Activated naive CD8-positive, alpha-beta T cell treated with anti-CD3 and anti-CD28 coated beads, Interleukin-2, amount 10 ng/mL, durations not matched to agents 7 days and 5 days (primary cell): ENCODE results near the gene RRP12. TPM values are rescaled to one million over a fixed set of nuclear protein-coding genes. Genes with fewer than 3 reads are reported as not detected.
"Not testable (repeated sequence)": the region's sequence is repeated elsewhere in the genome, so short reads cannot be mapped to it uniquely, and the experiment has no call there.

Source experiments
- ATAC-seq: fragments of 150-1000 bp; cut with Tn5 transposase; one replicate; pipeline ENCODE4 v1.10.0; 2021; ENCODE audit warnings: low read depth, moderate library complexity
- POLR2A ChIA-PET: fragments of 350-600 bp; sonication (Branson Sonifier 250); formaldehyde crosslinking; loops from one replicate; lab custom pipeline; 2021; ENCODE audit warnings: antibody characterized with exemption; lab: Charles Lee
- DNase-seq: peaks from one replicate; pipeline ENCODE4 v3.0.0; 2021
- H3K27ac Mint-ChIP-seq: one replicate; pipeline ENCODE4 v1.8.0; 2022; ENCODE audit warnings: mild to moderate bottlenecking, mixed read lengths
- H3K27me3 Mint-ChIP-seq: one replicate; pipeline ENCODE4 v1.8.0; 2022; ENCODE audit warnings: mild to moderate bottlenecking, moderate library complexity, mixed read lengths
- H3K36me3 Mint-ChIP-seq: one replicate; pipeline ENCODE4 v1.8.0; 2021; ENCODE audit warnings: mild to moderate bottlenecking, mixed read lengths
- H3K4me1 Mint-ChIP-seq: one replicate; pipeline ENCODE4 v1.8.0; 2021; ENCODE audit warnings: mixed read lengths
- H3K4me3 Mint-ChIP-seq: one replicate; pipeline ENCODE4 v1.8.0; 2022; ENCODE audit warnings: mild to moderate bottlenecking, moderate library complexity, mixed read lengths
- H3K9me3 Mint-ChIP-seq: one replicate; pipeline ENCODE4 v1.8.0; 2021; ENCODE audit warnings: mixed read lengths
- total RNA-seq, 2 experiments: library from RNA; stranded (reverse); gene quantifications; one replicate each; pipeline ENCODE4 v1.2.3, GENCODE V29; 2021

The RRP12 gene
- total RNA-seq, 2 experiments from 2014 or later: 20.5 to 23.8 TPM

DNA sequence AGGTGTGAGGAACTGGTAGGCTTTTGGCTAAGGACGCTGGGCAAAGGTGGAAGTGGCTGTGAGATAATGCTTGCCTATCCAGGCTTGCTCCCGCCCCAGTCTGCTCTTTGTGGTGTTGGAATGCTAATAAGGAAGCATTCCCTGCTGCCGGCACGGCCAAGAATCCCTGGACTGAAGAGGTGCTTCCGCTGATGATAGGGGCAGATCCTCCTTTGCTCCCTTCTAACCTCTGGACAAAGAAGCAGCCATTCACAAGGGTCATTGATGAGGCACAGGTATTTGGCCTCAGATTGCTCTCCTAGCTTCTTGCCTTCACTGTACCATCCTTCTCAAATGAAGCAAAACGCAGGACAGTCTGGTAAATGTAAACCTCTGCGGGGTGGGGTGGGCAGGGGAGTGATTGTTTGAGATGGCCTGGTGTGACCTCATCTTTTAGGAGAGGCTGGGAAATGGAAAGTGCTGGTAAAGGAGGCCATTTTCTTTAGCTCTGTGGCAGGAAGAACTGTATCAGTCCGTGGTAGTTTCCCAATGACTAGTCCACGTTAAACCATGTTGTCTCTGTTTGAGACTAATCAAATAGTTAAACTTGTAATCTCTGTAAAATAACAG is 26.5 kb upstream of the RRP12 start:
- Mint-ChIP-seq H3K4me3 (peak overlapping the region; percentile 92), H3K9me3 (no peaks in the 10 kb centered on the region), H3K27ac (peak overlapping the region; percentile 96), H3K4me1 (peaks cover 27% of the 10 kb centered on the region), H3K36me3 (peaks cover 31% of the 10 kb centered on the region), H3K27me3 (no peaks in the 10 kb centered on the region)
- POLR2A ChIA-PET: interaction anchor here (0.7 to 2.5 kb wide), 7 partner anchors 9 to 27 kb away, joined by 3 to 18 read pairs (median 5); partner anchors contain the start of gene RRP12
- DNase-seq: no peak
- no peak for ATAC-seq

DNA sequence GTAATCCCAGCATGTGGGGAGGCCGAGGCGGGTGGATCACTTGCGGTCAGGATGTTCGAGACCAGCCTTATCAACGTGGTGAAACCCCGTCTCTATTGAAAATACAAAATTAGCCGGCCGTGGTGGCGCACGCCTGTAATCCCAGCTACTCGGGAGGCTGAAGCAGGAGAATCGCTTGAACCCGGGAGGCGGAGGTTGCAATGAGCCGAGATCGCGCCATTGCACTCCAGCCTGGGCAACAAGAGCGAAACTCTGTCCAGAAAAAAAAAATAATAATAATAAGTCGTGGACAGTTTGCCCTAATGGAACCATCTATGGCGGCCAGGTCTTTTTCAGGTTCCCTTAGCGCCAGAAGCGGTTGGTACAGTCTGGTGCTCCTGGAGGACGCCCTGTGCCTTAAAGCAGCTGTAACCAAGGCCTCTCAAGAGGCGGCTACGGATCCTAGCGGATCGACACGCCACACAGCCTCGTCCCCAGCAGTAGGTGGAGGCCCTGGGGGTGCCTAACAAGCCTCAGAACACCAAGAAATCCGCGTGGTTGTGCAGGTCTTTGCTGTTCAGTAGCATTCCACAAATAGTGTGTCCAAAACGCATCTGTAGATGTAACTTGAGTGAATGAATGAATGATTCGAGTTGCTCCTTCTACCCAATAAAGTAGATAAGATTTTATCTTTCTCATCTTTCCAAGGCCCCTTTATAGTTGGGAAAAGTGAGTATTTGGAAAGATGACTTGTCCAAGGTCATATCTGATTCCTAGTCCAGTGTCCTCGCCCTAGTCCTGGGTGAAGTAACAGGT is 25.8 kb upstream of the RRP12 start:
- Mint-ChIP-seq H3K9me3 (no peaks in the 10 kb centered on the region), H3K27me3 (no peaks in the 10 kb centered on the region), H3K4me1 (peaks cover 27% of the 10 kb centered on the region), H3K27ac (peak overlapping the region; percentile 96), H3K36me3 (peaks cover 29% of the 10 kb centered on the region), H3K4me3 (peak overlapping the region; percentile 92)
- no peak for DNase-seq
- no peak for ATAC-seq
- POLR2A ChIA-PET: interaction anchor here (0.7 to 2.5 kb wide), 6 partner anchors 11 to 26 kb away, joined by 3 to 18 read pairs (median 4); partner anchors contain the start of gene RRP12

DNA sequence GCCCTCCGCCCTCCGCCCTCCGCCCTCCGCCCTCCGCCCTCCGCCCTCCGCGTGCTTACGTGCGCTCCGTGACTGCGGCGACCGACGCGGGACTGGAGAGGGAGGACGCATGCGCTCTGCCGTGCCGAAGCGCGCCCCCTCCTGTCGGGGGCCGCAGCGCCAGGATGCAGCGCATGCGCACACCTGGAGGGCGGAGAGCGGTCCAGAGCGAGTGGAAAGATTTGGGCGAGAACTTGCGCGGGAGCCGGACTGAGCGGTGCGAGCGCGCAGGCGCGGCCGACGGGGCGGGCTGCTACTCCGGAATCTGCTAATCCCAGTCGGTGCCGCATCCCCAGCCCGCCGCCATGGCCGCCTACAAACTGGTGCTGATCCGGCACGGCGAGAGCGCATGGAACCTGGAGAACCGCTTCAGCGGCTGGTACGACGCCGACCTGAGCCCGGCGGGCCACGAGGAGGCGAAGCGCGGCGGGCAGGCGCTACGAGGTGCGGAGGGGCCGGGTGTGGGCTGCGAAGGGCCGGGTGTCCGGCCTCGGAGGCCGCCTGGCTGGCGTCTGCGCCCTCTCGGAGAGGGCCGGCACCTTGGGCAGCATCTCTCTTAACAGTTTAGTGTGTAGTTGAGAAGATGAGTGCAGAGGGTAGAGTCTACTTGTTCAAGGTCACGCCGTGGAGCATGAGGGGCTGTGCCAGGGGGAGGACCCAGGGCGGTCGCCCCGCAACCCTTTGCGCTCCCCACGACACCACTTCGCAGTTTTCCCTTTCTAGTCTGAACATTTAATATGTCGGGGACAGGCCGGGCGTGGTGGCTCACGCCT is 25.0 kb upstream of the RRP12 start, which contains the start of gene PGAM1:
PGAM1 (plus strand) TSS at position 228 of the 812 bp plus-strand sequence; CDS start at position 345, 117 bp downstream.
- Mint-ChIP-seq H3K9me3 (no peaks in the 10 kb centered on the region), H3K4me3 (peak within 1 kb of the TSS; percentile 92), H3K27me3 (no peaks in the 10 kb centered on the region), H3K36me3 (peaks cover 28% of the 10 kb centered on the region), H3K4me1 (peaks cover 28% of the 10 kb centered on the region), H3K27ac (peak within 1 kb of the TSS; percentile 96)
- peak; percentile 89 for ATAC-seq
- POLR2A ChIA-PET: interaction anchor here (2.5 to 4.8 kb wide), 2 partner anchors 12 kb away, joined by 18 to 26 read pairs; no protein-coding TSS in a partner anchor
- peak; percentile 98 for DNase-seq

DNA sequence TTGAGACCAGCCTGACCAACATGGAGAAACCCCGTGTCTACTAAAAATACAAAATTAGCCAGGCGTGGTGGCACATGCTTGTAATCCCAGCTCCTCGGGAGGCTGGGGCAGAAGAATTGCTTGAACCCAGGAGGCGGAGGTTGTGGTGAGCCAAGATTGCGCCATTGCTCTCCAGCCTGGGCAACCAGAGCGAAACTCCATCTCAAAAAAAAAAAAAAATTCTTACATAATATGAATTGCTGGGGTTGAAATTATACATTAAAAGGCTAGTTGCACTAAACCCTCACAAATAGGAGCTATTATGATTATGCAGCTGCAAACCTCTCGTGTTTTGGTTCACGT is 22.6 kb upstream of the RRP12 start:
- not testable (repeated sequence) for H3K27ac Mint-ChIP-seq, ATAC-seq, H3K27me3 Mint-ChIP-seq, H3K9me3 Mint-ChIP-seq, H3K4me3 Mint-ChIP-seq, DNase-seq
- peaks cover 29% of the 10 kb centered on the region for H3K4me1 Mint-ChIP-seq
- H3K36me3 Mint-ChIP-seq: peaks cover 15% of the 10 kb centered on the region
- POLR2A ChIA-PET: interaction anchor here (1.2 to 4.8 kb wide), 3 partner anchors 10 to 15 kb away, joined by 3 to 26 read pairs (median 4); no protein-coding TSS in a partner anchor

DNA sequence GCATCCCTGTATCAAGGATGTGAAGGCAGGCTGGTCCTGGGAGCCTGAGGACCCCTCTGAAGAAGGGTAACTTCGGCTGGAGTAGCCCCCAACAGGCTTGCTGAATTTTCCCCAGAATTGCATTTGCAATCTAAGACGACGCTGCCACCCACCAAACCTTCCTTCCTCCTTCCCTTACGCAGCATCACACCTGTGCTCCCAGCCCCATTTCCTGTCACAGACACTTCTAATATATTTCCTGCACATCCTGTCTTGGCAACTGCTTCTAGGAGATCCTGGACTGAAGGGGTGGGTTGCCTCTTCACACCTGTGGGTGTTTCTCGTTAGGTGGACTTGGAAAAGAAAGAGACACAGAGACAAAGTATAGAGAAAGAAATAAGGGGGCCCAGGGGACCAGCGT is 15.4 kb upstream of the RRP12 start:
- POLR2A ChIA-PET: interaction anchor here (1.0 kb wide), 1 partner anchor 11 kb away, joined by 6 read pairs; no protein-coding TSS in a partner anchor
- H3K4me3 Mint-ChIP-seq: peak overlapping the region; percentile 68
- peaks cover 53% of the 10 kb centered on the region for H3K4me1 Mint-ChIP-seq
- ATAC-seq: no peak
- peak overlapping the region; percentile 90 for H3K27ac Mint-ChIP-seq
- H3K9me3 Mint-ChIP-seq: no peaks in the 10 kb centered on the region
- no peaks in the 10 kb centered on the region for H3K27me3 Mint-ChIP-seq
- no peaks in the 10 kb centered on the region for H3K36me3 Mint-ChIP-seq
- no peak for DNase-seq

DNA sequence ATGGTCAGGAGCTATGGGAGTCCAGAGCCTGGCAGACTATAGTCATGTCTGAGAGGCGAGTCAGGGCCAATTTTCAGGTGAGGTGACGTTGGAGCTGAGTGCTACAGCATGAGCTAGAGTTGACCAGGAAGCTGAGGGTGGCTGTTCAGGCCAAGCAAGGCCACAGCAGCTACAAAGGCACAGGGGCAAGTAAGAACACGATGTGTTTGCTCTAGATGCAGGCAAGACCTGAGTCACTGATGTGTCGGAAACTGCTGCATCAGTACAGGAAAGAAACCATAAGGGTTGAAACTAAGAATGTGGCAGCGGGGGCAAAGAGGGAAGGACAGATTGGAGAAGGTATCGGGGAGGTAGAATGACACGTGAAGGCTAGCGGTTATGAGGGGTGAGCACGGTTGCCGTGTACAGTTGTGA is 11.8 kb upstream of the RRP12 start:
- ATAC-seq: no peak
- peaks cover 43% of the 10 kb centered on the region for H3K4me1 Mint-ChIP-seq

DNA sequence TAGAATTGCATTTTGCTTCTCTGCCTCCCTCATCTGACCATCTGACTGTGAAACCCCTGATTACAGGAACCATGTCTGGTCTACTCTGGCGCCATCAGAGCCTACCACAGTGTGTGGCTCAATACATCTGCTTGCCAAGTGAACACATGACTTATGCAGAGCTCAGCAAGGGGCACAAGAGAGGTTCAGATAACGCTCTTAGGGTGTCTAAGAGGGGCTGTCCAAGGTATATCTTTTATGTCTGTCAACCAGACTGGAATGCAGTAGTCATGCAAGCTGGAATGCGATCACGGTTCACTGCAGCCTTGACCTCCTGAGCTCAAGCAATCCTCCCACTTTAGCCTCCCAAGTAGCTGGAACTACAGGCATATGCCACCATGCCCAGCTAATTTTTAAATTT is 10.3 kb upstream of the RRP12 start:
- H3K36me3 Mint-ChIP-seq: no peaks in the 10 kb centered on the region
- ATAC-seq (no peak), DNase-seq (no peak)
- POLR2A ChIA-PET: interaction anchor here (1.0 to 1.3 kb wide), 2 partner anchors 10 to 16 kb away, joined by 4 to 5 read pairs; partner anchors contain the start of gene RRP12
- peaks cover 40% of the 10 kb centered on the region for H3K4me1 Mint-ChIP-seq
- H3K27ac Mint-ChIP-seq: no peak overlapping the region
- no peaks in the 10 kb centered on the region for H3K27me3 Mint-ChIP-seq
- no peaks in the 10 kb centered on the region for H3K9me3 Mint-ChIP-seq
- H3K4me3 Mint-ChIP-seq: no peak overlapping the region

More for the DNA sequence above, 11.8 kb upstream of the RRP12 start:
- Mint-ChIP-seq H3K27me3 (no peaks in the 10 kb centered on the region), H3K4me3 (peak overlapping the region; percentile 51), H3K36me3 (no peaks in the 10 kb centered on the region), H3K9me3 (no peaks in the 10 kb centered on the region), H3K27ac (peak overlapping the region; percentile 74)
- POLR2A ChIA-PET: interaction anchor here (1.0 to 3.0 kb wide), 3 partner anchors 11 to 55 kb away, joined by 3 to 26 read pairs (median 4); partner anchors contain the start of gene PGAM1
- DNase-seq: no peak

DNA sequence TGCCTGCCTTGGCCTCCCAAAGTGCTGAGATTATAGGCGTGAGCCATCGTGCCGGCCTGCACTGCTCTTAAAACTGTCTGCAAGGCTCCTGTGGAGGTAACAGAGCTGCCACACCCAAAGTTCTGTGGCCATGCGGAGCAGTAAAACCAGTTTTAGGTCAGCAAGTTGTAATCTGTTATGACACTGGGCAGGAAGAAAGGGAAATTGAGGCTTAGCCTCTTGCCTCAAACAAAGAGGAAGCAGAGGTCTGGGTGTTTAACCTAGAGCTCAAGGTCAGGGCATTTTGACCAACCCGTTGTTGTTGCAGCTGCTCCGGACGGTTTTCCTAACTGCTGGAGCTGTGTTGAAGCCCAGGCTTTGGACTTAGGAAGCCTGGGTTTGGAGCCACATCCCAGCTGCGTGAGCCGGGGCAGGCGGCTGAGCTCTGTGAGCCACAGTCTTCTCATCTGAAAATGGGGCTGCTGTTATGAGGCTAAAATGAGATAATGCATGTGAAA is 7.4 kb upstream of the RRP12 start:
- Mint-ChIP-seq H3K4me3 (no peak overlapping the region), H3K36me3 (no peaks in the 10 kb centered on the region), H3K9me3 (no peaks in the 10 kb centered on the region), H3K4me1 (peaks cover 18% of the 10 kb centered on the region), H3K27ac (no peak overlapping the region), H3K27me3 (no peaks in the 10 kb centered on the region)
- POLR2A ChIA-PET: interaction anchor here (1.1 to 1.3 kb wide), 3 partner anchors 10 to 19 kb away, joined by 3 to 4 read pairs (median 3); no protein-coding TSS in a partner anchor
- no peak for ATAC-seq
- DNase-seq: no peak

DNA sequence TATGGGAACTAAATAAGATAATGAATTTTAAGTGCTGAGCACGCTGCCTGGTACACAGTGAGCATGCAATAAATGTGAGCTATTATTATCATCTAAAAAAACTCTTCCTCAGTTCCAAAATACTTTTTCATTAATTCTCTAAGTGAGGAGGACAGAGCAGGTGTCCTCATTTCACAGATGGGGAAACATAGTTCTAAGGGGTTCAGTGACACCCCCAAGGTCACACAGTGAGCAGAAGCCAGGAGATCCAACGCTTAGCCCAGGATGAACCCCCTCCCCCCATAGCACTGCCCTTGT is 6.8 kb upstream of the RRP12 start:
- Mint-ChIP-seq H3K27me3 (no peaks in the 10 kb centered on the region), H3K36me3 (no peaks in the 10 kb centered on the region), H3K9me3 (no peaks in the 10 kb centered on the region), H3K4me1 (peaks cover 14% of the 10 kb centered on the region), H3K4me3 (no peak overlapping the region), H3K27ac (peak overlapping the region; percentile 75)
- ATAC-seq: no peak
- POLR2A ChIA-PET: interaction anchor here (1.2 to 1.3 kb wide), 2 partner anchors 16 to 20 kb away, joined by 3 read pairs; no protein-coding TSS in a partner anchor
- no peak for DNase-seq

DNA sequence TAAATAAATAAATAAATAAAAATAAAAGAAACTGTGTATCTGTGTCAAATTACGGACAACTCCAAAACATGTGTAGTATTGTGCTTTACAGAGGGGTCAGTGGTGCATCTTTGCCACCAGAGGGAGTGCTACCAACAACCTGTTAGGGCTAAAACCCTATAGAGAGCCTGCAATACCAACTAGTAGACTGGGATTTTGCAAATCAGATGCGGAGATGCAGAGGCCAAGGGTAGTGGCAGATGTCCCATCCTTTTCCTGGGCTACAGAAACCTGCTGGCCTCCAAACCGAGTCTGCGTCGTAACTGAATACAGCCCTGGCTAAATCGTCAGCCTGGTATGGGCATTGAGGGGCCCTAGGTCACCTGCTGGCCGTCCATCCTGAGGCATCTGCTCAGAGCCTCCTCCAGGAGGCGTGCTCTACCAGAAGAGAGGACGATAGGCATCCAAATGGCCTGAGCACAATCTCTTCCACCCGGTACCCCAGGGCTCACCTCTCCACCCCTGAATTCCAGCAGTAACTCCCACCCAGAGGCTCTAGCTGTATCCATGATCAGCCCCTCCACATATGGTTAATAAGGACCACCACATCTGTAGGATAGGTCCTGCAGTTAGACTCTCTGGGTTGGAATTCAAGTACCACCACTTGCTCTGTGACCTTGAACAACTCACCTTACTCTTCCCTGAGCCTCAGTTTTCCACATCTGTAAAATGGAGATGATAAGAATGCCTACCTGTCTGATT is 6.2 kb upstream of the RRP12 start:
- peak overlapping the region; percentile 63 for H3K4me3 Mint-ChIP-seq
- H3K9me3 Mint-ChIP-seq: no peaks in the 10 kb centered on the region
- peak overlapping the region; percentile 75 for H3K27ac Mint-ChIP-seq
- H3K36me3 Mint-ChIP-seq: no peaks in the 10 kb centered on the region
- POLR2A ChIA-PET: interaction anchor here (1.2 to 1.3 kb wide), 2 partner anchors 16 to 20 kb away, joined by 3 read pairs; no protein-coding TSS in a partner anchor
- H3K4me1 Mint-ChIP-seq: peaks cover 12% of the 10 kb centered on the region
- ATAC-seq: peak; percentile 98
- H3K27me3 Mint-ChIP-seq: no peaks in the 10 kb centered on the region
- DNase-seq: peak; percentile 72

DNA sequence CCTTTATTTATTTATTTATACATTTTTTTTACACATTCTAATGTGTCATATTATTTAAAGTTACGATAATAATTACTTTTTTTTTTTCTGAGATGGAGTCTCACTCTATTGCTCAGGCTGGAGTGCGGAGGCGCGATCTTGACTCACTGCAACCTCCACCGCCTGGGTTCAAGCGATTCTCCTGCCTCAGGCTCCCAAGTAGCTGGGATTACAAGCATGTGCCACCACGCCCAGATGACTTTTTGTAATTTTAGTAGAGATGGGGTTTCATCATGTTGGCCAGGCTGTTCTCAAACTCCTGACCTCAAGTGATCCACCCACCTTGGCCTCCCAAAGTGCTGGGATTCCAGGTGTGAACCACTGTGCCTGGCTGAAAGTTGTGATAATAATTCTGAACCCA is 5.3 kb upstream of the RRP12 start:
- H3K4me3 Mint-ChIP-seq, H3K9me3 Mint-ChIP-seq, POLR2A ChIA-PET, H3K27ac Mint-ChIP-seq, DNase-seq, H3K27me3 Mint-ChIP-seq, ATAC-seq, H3K36me3 Mint-ChIP-seq: not testable (repeated sequence)
- peaks cover 13% of the 10 kb centered on the region for H3K4me1 Mint-ChIP-seq

DNA sequence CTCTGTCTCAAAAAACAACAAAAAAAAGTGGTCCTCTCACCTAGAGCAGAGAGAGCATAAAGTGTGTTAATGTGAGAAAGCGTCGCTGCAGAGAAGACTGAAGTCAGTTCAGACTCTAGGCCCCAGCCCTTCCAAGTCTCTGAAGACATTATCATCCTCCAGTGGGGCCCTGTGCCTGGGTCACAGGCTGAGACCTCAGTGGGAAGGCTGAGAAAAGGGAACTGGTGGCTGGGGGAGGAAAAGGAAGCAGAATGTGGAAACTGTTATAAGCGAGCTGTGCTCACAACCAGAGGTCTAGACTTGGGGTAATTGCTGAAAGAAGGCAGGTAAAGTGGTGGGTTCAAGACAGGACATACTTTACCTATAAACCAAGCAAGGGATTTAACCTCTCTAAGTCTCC is 4.9 kb upstream of the RRP12 start:
- H3K4me3 Mint-ChIP-seq: no peak overlapping the region

More for the DNA sequence above, 4.9 kb upstream of the RRP12 start:
- DNase-seq: no peak
- no peaks in the 10 kb centered on the region for H3K36me3 Mint-ChIP-seq
- no peaks in the 10 kb centered on the region for H3K9me3 Mint-ChIP-seq
- POLR2A ChIA-PET: no interaction called here
- H3K27me3 Mint-ChIP-seq: no peaks in the 10 kb centered on the region
- ATAC-seq: no peak
- no peak overlapping the region for H3K27ac Mint-ChIP-seq
- H3K4me1 Mint-ChIP-seq: peaks cover 16% of the 10 kb centered on the region
